ENCODE data around the gene TASOR2.

Gene TASOR2, protein sequence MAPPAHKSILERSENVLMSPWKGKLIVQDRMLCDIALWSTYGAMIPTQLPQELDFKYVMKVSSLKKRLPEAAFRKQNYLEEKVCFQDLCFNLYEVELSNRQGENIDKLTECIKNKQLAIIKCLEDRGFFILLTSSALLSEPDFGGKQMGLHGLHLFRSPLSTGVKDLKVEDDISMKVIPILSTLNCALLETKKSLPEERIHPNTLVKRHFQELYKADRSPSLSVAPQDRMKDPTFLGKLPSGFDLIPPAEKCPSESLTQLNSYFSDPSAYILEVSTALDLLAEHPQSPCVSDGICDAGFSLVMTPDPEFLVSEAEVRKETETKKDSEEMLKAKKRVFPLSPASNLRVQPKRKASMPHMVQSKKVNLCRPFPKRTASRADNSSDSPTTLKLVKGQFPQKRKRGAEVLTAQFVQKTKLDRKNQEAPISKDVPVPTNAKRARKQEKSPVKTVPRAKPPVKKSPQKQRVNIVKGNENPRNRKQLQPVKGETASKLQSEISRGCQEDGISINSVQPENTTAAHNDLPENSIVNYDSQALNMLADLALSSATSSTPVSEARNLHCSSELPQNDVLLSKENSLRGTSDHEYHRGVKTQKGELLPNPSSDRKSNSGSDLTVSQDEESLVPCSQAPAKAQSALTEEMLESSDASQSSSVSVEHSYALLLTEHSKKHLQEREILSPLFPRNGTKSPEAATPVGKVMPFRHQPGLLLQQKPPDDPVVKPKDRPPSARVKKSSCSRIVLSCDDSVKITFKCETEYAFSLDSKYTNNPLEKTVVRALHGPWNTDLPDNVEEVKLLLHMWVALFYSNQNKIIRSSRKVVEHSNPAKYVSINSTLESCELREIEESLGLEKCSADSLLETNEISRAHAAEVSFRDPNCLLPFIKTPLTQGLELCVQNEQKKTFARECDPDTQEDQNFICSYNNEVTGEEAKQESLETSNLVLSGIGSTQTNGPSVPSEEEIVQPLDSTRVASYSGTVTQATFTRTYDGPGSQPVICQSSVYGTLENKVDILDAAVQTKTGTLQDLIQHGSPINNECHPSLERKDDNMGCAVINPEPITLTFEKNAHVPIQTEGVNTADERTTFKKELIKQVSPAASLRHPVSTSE (N-terminal part only)

DNA sequence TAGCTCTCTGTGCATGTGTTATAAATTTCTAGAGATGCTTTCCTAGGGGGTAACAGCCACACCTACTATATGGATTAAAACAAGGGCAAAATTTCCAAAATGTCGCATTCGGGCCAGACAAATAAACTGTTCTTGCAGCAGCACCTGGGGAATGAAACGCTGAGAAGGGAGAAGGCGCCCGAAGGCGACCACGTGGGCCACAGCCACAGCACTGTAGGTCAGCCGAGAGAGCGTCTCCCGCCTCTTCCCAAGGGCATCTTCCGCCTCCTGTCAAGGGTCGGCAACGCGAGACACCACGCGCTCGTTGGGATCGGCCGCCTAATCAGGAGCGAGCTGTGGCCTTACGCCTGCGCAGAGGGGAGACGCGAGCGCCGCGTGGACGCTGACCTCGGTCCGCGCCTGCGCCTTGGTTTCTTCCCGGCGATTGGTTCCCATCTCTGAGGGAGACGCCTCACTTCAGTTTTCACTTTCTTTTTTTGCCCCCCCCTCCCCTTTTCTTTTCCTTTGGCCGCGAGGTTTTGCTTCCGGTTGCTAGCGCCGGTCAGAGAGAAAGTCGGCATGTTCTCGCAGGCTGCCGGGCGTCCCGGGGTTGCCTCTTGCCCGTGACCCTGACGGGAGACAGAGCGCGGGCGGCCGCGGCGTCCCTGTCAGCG lies at the start of gene TASOR2:
TASOR2 (plus strand) TSS at position 521 of the 653 bp plus-strand sequence. CDS start 35,805 bp downstream, outside the sequence.
- DNase-seq, result peak; percentile 98

DNA sequence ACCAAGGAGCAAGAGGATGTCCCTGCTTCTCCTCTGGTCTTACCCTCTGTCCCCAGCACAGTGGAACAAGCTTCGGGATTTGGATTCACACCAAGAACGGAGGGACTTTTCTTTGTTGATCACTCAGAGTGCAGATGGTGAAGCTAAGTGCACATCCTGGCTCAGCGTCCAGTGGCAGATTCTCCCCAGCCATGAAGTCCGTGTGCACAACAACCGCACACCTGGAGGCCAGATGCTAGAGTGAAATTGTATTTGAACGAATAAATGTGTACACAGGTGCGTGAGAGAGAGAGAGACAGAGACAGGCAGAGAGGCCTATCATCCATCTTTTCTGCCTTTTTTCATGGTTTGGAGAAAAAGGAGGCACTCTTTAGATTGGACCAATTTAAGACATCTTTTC lies 49.7 kb upstream of the TASOR2 start:
- DNase-seq, result no peak

DNA sequence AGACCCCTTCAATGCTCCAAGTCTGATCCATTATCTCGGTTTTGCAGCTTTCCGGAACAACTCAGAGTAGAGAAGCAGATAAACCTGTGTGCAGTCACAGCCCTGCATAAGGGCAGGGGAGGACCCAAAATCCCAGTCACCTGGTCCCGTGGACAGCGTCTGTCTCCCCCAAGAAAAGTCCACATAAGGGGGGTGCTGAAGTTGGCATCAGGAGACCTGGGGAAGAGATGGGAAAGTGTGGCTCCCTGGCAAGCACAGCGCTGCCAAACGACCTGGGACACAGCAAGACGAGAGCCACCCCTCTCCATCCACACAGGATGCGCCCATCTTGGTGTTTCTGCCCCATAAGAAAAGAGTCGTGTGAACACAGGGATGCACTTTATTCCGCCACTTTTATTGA lies 46.1 kb upstream of the TASOR2 start:
- no peak for DNase-seq

DNA sequence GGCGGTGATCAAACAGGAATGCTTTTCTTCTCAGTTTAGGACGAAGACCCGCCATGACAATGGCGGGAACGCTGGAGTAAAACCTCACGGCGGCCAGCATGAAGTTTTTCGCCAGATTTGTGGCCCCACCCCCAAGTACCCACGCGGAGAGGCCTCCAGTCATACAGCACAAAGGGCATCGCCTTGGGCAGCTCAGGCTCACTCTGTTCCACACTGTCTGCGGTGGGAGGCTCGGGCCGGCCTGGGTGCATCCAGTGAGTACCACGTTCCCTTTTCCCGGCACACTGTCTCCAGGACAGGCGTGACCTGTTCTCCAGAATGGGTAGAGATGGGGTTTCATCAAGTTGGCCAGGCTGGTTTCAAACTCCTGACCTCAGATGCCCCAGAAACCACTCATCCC lies 45.6 kb upstream of the TASOR2 start:
- DNase-seq, result no peak

DNA sequence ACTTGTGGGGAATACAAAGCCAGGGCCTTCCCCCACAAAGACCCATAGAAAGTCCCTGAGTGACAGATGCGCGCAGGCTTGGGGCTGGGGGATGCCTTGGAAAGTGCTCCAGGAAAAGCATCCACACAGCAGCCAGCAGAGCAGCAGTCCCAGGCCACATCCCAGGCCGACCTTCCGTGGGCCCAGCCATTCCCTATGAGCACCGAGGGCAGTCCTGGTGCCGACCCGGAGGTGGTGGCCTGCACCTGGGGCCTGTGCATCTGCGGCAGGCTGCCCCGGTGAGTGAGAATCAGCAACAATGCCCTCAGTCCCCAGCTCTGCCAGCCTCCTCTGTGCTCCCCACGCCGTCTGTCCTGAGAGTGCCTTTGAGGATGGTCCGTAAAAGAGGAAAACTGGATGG lies 44.6 kb upstream of the TASOR2 start:
- DNase-seq, result no peak

DNA sequence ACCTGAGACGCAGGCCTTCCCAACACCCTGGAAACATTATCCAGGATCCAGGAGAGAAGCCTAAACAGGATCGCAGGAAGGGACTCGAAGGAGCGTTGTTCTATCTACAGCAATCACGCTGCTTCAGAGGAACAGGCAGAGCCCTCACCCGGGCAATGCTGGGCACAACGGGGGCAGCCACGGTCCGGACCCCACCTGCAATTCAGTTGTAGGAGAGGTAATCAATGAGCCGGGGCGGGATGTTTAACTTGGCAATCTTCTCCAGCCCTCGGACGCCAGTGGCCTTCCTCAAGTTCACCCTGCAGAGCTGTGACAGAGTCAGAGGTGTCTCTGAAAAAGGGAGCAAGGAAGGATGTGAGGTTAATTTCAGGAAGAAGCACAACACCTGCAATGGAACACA lies 44.1 kb upstream of the TASOR2 start:
- no peak for DNase-seq

DNA sequence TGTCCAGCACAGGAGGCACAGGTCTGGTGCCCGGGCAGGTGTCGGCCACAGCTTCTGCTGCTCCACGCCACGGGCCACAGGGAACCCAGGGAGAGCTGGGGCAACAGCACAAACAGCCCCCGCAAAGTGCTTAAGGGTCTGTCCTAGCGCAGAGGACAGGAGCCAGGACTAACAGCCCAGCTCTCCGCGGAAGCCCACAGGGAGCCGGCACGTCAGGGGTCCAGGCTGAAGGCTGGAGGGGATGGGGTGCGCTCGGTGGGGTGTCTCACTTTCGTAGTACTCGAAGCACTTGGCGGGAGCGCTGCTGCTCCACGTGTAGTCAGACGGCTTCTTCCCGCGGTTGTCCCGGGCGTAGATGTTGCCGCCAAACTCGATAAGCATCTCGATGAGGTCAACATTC lies 43.1 kb upstream of the TASOR2 start:
- DNase-seq, result no peak

DNA sequence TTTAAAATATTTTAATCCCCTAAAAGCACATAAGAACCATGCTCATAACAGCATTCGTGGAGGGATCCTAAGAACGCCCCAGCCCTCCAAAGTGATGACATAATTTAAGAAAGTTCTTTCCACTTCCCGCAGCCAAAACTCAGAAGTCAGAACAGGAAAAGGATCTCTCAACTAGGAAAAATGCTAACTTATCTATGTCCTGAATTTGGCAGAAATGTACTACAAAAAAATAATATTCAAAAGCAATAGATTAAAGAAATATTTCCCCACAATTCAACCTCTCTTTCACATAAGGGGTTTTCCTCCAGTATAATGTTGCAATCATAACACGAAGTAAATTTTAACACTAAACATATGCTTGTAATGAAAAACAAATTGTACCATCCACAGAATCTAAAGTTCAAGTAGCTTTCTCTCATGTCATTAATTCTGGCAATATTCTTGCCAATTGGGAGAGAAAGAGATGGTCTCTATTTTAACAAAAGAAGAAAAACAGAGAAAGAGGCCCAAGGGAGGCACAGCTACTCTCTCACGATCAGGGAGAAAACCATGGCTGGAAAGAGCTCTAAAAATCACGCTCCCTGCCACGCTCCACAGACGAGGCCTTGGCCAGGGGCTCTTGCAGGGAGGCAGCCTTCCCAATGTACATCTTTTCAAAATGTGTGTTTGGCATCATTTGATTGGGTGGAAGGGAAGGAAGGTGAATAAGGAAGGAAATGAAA lies 41.1 kb upstream of the TASOR2 start:
- peak; percentile 54 for DNase-seq

DNA sequence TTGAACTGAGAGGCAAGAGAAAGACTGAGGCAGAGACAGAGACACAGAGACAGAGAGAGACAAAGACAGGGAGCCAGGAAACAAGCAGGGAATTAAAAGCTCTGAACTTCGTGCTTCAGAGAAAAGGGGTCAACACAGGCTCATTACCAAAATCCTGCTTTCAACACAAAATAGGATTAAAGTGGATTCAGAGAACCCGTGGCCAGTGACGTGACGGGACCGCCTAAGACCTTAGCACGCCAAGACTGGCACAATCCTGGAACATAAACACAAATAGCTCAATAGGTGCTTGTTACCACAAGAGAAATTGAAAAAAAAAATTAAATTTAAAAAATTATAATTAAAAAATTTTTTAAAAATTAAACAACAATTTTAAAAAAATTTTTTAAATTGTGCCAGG lies 39.7 kb upstream of the TASOR2 start:
- no peak for DNase-seq

DNA sequence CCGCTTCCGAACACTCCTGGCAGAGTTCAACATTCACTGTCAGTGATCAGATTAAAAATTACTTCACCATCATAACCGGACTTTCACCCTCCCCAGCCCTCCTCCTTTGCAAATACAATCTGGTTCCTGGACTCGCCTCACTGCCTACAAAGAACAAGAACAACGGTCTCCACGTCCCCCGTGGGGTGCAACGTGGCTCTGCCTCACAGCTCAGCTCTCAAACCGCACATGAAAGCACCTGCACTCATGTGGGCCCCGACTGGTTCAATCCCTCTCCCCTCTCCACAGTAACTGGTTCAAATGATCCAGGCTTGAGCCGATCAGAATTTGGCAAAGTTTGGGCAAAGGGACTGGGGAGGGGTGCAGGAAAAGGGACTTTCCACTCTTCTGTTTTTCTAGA lies 39.3 kb upstream of the TASOR2 start:
- no peak for DNase-seq

DNA sequence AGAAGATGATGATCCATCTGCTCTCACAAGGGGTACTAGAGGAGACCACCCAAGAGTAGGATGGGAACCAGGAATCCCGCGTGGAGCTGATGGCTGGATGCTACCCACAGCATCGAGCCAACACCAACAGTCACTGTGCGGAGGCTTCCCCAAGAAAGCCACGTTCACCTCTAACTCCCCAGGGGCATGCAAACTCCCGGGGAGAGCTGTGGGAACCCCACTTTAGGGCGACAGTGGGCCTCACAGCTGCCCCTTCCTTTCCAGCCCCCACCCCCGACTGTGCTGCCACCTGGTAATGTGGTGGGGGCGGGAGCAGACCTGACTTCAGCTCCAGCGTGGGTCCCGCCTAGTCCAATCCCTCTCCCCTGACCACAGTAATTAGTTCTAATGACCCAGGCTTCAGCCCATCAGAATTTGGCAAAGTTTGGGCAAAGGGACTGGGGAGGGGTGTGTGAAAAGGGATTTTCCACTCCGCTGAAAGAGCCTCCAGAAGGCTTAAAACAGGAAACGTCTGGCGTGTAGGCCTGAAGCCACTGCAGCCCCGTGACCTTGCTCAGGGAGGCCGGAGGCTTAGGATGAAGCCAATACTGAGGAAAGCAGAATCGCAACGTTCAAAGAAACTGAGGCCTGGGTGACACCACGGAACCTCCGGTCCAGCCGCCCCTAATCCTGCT lies 38.6 kb upstream of the TASOR2 start:
- DNase-seq, result no peak

DNA sequence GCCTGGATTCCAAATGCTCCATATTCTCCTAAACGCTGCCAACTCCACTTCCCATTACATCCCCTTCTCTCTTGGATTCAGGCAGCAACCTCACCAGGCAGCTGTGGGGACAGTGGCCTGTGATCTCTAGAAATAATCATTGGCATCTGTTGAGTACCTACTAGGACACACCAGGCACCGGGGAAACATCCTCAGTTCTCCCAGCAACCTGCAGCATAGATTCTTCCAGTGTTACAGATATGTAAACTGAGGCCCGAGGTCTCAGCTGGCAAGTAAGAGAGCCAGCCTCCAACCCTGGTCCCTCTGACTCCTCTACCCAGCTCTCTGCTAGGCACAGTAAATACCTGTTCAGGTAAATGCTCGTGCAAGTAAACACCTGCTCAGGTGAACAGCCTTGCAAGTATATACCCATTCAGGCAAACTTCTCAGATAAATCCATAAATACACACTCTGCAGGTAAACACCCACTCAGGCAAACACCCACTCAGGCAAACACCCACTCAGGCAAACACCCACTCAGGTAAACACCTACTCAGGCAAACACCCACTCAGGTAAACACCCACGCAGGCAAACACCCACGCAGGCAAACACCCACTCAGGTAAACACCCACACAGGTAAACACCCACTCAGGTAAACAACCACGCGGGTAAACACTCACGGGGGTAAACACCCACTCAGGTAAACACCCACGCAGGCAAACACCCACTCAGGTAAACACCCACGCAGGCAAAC lies 37.0 kb upstream of the TASOR2 start:
- DNase-seq, result no peak

DNA sequence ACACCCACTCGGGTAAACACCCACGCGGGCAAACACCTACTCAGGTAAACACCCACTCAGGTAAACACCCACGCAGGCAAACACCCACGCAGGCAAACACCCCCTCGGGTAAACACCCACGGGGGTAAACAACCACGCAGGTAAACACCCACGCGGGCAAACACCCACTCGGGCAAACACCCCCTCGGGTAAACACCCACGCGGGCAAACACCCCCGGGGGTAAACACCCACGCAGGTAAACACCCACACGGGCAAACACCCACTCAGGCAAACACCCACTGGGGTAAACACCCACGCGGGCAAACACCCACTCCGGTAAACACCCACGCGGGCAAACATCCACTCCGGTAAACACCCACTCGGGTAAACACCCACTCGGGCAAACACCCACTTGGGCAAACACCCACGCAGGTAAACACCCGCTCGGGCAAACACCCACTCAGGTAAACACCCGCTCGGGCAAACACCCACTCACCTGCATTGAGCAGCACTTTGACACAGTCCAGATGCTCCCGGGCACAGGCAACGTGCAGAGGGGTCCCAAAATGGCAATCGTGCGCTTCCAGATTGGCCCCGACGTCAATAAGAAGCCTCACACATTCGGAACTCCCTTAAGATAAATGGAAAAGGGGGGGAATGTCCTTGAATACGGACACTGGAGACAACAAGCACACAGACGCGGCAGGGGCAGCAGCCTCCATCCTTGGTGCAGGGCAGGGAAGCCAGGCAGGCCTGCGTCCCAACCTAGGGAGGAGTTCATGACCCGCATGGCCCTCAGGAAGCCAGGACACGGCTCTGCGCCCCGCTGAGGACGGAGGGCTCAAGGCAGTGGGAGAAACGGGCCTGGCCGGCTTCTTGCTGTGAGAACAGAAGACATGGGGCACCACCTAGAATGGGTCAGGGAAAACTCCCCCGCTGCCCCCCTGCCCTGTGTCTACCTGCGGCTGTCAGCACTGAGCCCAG lies 35.9 kb upstream of the TASOR2 start:
- no peak for DNase-seq

DNA sequence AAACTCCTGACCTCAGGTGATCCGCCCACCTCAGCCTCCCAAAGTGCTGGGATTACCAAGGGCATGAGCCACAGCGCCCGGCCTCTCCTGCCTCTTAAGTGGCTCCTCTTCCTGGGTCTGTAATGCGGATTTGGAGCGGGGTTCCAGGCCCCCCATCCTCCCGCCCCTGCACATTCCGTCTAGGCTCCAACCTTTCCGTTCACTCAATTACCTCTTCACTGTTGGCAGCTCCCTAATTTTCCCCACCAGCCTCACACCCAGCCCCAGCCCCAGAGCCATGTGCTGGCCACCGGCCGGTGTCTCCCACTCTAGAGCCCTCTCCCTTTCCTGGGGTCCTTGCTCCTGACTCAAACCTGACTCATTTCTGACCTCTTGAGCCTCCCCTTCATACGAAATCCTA lies 34.9 kb upstream of the TASOR2 start:
- no peak for DNase-seq

DNA sequence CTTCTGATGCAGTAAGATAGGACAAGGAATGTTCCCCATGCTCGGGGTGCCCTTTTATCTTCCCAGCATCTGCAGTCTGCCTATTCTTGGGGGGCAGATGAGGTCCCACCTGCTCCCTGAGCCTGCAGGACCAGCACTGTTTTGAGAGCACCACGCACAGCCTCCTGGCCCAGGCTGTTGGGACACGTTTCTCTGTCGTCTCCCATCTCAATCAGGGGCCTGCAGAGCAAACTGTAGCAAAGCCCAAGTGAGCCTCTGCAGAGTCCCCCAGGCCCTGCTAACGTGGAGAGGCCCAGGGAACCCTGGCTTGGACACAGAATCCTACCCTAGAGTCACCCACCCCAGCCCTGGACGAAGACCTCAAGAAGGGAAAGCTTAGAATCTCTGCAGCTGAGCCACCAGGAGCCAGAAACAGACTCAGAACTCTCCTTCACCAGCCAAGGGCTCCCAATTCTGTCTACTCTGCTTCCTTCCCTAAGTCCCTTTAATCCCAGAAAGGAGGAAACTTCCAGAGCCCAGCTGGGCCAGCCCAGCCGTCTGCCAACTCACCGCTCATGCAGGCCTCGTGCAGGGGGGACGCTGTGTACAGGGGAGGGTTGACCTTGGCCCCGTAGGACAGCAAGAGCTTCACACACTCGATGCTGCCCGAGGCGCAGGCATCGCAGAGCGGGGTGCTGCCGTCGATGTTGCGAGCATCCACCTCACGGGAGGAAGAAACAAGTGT lies 33.8 kb upstream of the TASOR2 start:
- no peak for DNase-seq

DNA sequence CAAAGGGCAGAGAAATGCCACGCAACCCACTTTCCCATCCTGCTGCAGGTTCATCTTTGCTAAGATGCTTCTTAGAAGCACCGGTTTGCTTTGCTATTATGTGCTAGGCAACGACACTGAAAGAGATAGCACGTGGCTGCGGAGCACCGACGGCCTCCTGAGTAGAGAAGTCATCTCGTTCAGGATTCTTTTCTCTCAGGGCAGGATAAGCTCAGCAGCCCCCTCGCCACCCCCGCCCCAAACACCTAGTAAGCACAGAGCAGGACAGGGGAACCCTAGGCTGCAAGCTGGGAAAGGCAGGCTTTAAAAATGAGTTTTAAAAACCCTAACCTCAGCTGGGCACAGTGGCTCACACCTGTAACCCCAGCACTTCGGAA lies 33.3 kb upstream of the TASOR2 start:
- no peak for DNase-seq

DNA sequence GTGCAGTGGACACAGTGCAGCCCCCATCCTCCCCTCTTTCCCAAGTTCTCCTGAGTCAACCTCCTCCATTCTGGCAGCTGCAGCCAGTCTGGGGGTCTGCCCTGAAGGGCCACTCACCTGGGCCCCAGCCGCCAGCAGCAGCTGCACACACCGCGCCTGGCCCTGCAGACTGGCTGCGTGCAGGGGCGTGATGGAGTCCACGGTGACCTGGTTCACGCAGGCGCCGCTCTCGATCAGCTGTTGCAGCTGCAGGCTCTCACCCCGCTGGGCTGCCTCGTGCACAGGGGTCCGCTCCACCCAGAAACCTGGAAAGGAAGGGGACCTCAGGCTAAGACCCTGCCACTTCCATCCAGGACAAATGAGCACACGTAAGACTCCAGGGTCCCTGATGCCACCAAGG lies 31.9 kb upstream of the TASOR2 start:
- no peak for DNase-seq

DNA sequence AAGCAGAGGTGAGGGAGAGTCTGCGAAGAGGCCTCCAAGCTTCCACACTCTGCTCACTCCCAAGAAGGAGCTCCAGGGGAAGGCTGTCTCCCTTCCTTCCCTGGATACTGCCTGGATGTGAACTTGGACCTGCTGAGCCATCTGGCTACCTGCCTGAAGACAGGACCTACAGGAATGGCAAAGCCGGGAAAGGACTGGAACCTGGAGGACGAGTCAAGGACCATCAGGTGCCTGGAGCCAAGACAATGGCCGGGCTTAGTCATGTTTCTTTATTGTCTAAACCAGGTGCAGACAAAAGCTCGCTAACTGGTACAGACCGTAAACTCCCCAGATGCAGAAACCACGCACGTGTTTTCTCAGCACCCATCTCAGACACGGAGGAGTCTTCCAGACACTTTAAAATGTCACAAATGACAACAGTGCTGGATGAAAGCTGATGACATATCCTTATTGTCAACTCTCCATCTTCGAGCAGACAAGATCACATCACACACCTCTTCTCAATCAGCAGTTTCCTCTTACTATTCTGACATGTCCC lies 30.4 kb upstream of the TASOR2 start:
- DNase-seq, result no peak

DNA sequence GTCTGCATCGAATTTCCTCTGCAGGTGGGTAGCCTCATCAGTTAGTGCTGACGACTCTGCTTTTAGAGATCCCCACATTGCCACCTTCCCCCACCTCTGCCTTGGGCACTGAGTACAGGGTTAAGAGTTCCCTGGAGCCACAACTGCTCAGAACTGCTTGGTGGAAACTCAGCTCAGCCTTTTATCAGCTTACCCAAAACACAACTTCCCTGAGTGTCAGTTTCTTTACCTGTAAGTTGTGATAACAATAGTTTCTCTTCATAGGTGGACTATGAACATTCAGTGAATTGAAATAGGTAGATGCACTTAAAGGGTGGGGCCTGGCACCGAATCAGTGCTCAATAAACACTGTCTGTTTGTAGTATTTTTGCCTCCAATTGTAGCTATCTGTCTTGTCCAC lies 29.5 kb upstream of the TASOR2 start:
- DNase-seq, result no peak
